Ovary (tissue), 9 donors: ENCODE measurements around the gene HCFC2. TPM values are rescaled to one million over a fixed set of nuclear protein-coding genes. Genes with fewer than 3 reads are reported as not detected.

Experiments used
- DNase-seq, 5 donors: peaks; one replicate each; pipeline ENCODE4 v3.0.0-alpha.2; 2019 to 2020
- H3K27ac ChIP-seq, 2 donors: fragments of 200-600 bp; one replicate each; pipeline versions ENCODE4 v1.5.1 to v1.8.0; 2019 to 2022
- H3K27me3 ChIP-seq: fragments of 200-600 bp; one replicate; pipeline ENCODE4 v1.8.0; 2022
- H3K36me3 ChIP-seq: fragments of 200-600 bp; sonication (generic); one replicate; pipeline ENCODE4 v1.5.1; 2019
- H3K4me1 ChIP-seq: one replicate; pipeline ENCODE4 v1.8.1; 2013; ENCODE audit warnings: mild to moderate bottlenecking, moderate library complexity; ENCODE audit not compliant: insufficient read depth
- H3K4me3 ChIP-seq: fragments of 200-600 bp; sonication (generic); one replicate; pipeline ENCODE4 v1.5.1; 2017
- H3K9me3 ChIP-seq, 2 donors: fragments of 200-600 bp in 1 of 2; sonication (generic) in 1 of 2; one replicate each; pipeline versions ENCODE4 v1.5.1 to v1.8.1; 2013 to 2019; ENCODE audit warnings: mild to moderate bottlenecking in 1 of 2, moderate library complexity in 1 of 2
- CTCF ChIP-seq, 3 donors: fragments of 450-650 bp in 2 of 3; fragments of 200-600 bp in 1 of 3; IDR thresholded peaks; one replicate each; pipeline versions ENCODE4 v1.5.1 to v1.8.0; 2016 to 2022; ENCODE audit warnings: antibody characterized with exemption in 3 of 3, mild to moderate bottlenecking in 1 of 3
- EP300 ChIP-seq: sonication (generic); formaldehyde crosslinking; IDR thresholded peaks from one replicate; pipeline ENCODE4 v1.6.1; 2017; ENCODE audit warnings: antibody characterized with exemption
- POLR2A ChIP-seq: fragments of 450-650 bp; IDR thresholded peaks from one replicate; pipeline ENCODE4 v1.6.1; 2017; ENCODE audit warnings: antibody characterized with exemption, mild to moderate bottlenecking, moderate library complexity
- WGBS, 3 donors: extraction: QIAGEN DNeasy Blood & Tissue Kit in 1 of 3; methylation state at CpG; one replicate each; pipeline versions ENCODE4 v1.1.5 to v1.1.7; 2013 to 2017; 5-methylcytosine and 5-hydroxymethylcytosine counted together
- intact Hi-C, 4 donors: fragments of 100-400 bp; cut with DNase I; formaldehyde crosslinking; loops; one replicate each; pipeline versions ENCODE4 v1.11.0 to v1.15.1; 2022 to 2023
- polyA plus RNA-seq, 2 donors: library from polyadenylated mRNA; stranded (reverse); fragments of 200-250 nt in 1 of 2; fragments of 350-450 nt in 1 of 2; fragmentation: Illumina TruSeq in 1 of 2; extraction: RNeasy Lipid Tissue Mini Kit (QIAGEN cat#74804) in 1 of 2; gene quantifications; one replicate each; pipeline ENCODE4 v1.2.3, GENCODE V29; 2013 to 2014
- total RNA-seq, 7 donors: library from RNA; depleted of rRNA in 2 of 7; stranded (reverse); fragments of >200 nt in 2 of 7; fragmentation: NEBNext Ultra II Directional in 3 of 7; extraction: Animal tissue kit (Norgen Biotek cat#: 25700) in 3 of 7; gene quantifications; one replicate each; pipeline versions ENCODE4 v1.1.0 to v1.2.4, GENCODE V29; 2016 to 2023
- donor health status: DM: no; HTN: no; CAD: no; lungs with moderate emphysema.
- donor health status: DM: no; HTN: no; CAD: no.
- donor health status: Bipolar disorder and iron deficiency.
- donor health status: DM: yes; HTN: yes; CAD: no.
- donor health status: DM: no; HTN: no; CAD: no.
- donor health status: DM: yes; HTN: yes; CAD: no.

HCFC2 gene
- total and polyA plus RNA-seq, 9 donors, result 8.8 to 24.6 (median 20.7) TPM

DNA sequence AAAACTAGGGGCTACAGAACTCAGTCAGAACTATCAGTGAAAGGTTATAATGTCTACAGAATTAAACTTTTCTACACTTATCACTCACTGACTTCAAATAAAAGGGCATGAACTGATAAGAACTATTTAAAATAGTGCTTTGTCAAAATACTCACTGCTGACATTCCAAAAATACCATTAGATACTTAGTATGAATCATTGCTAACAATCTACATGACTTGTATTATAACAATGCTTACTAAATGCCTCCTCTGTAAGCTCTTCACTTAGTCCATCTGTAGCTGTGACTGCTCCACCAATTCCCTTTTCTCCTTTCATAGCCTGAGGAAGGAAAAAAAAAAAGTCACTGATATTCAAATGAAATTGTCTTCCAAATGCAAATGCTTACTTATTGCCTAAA lies 56.7 kb downstream of the HCFC2 start:
- Histone ChIP-seq H3K27me3 (no peaks in the 10 kb centered on the region), H3K9me3 (no peaks in the 10 kb centered on the region), H3K27ac (no peak overlapping the region), H3K4me3 (no peak overlapping the region), H3K36me3 (no peaks in the 10 kb centered on the region), H3K4me1 (no peaks in the 10 kb centered on the region)
- no peak for DNase-seq
- no peak for TF ChIP-seq EP300
- no peak for TF ChIP-seq POLR2A
- TF ChIP-seq CTCF (IDR thresholded peaks at IDR 0.05), result no peak
- intact Hi-C loops, result no loop called here

DNA sequence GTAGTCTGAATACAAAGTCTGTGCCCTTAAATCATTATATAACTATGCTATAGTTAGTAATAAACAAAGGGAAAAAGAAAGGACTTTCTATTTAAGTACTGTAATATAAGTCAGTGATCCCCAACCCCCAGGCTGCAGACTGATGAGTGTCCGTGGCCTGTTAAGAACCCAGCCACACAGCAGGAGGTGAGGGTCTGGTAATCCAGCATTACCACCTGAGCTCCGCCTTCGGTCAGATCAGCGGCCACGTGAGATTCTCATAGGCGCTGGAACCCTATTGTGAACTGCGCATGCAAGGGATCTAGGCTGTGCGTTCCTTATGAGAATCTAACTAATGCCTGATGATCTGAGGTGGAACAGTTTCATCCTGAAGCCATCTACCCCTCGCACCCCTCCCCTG lies 58.0 kb downstream of the HCFC2 start:
- 89 to 98% (median 93%) methylated on average over 9 of the region's 9 CpGs for WGBS, 3 donors
- intact Hi-C loops, result no loop called here
- TF ChIP-seq EP300 (no peak), CTCF (IDR thresholded peaks at IDR 0.05) (no peak), POLR2A (no peak)
- Histone ChIP-seq H3K27ac (no peak overlapping the region), H3K9me3 (no peaks in the 10 kb centered on the region), H3K4me3 (no peak overlapping the region), H3K27me3 (no peaks in the 10 kb centered on the region), H3K36me3 (no peaks in the 10 kb centered on the region), H3K4me1 (no peaks in the 10 kb centered on the region)
- no peak for DNase-seq

GRCh38 chr12:104126548-104126947 lies 62.2 kb downstream of the HCFC2 start:
- WGBS, 3 donors, result 91 to 93% (median 92%) methylated on average over 3 of the region's 3 CpGs
- H3K36me3 ChIP-seq, result no peaks in the 10 kb centered on the region

DNA sequence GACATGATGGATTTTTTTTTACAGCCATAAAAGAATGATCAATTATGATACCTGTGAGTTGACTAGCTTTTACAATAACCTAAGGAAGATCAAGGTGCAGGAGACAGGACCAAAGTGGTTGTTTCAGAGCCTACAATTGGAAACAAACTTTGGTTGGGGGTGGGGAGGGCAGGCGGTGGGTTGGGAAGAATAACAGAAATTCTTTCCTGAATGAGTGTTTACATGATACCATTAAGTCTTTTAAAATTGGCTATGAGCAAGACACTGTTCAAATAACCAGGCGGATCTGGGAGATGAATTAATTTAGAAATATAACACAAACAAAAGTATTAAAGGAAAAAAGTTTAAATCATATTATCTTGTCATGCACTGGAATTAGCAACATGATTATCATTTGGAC lies 66.4 kb downstream of the HCFC2 start:
- DNase-seq, result no peak
- Histone ChIP-seq H3K9me3 (no peaks in the 10 kb centered on the region), H3K27ac (no peak overlapping the region), H3K36me3 (no peaks in the 10 kb centered on the region), H3K4me3 (no peak overlapping the region), H3K4me1 (peaks cover 8% of the 10 kb centered on the region), H3K27me3 (no peaks in the 10 kb centered on the region)
- no peak for TF ChIP-seq POLR2A
- TF ChIP-seq EP300, result no peak
- no peak for TF ChIP-seq CTCF (IDR thresholded peaks at IDR 0.05)
- intact Hi-C loops, result no loop called here
- 23 to 33% (median 29%) methylated on average over 2 of the region's 2 CpGs for WGBS, 3 donors

More at GRCh38 chr12:104126548-104126947, 62.2 kb downstream of the HCFC2 start:
- Histone ChIP-seq H3K27me3 (no peaks in the 10 kb centered on the region), H3K4me3 (no peak overlapping the region), H3K4me1 (peaks cover 3% of the 10 kb centered on the region), H3K9me3 (no peaks in the 10 kb centered on the region), H3K27ac (no peak overlapping the region)
- DNase-seq, result no peak
- intact Hi-C loops, result no loop called here
- no peak for TF ChIP-seq EP300
- TF ChIP-seq POLR2A, result no peak

DNA sequence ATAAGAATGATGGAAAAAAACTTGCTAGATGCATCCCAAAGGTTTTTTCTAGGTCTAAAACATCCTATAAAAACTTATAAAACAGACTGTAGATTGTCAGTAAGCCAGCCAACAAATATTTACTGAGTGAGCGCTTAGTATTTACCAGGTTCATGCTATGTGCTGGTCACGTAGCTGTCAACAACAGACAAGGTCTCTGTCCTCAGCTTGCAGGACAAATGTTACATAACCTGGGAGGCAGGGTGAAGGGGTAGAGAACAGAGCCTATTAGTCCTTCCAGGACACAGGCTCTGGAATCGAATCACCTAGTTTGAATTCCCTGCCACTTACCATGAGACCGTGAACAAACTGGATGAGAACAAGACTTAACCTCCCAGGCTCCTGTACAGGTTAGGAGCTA lies 67.3 kb downstream of the HCFC2 start:
- TF ChIP-seq POLR2A (no peak), EP300 (no peak), CTCF (IDR thresholded peaks at IDR 0.05) (no peak)
- no peaks in the 10 kb centered on the region for H3K36me3 ChIP-seq
- no peak overlapping the region for H3K4me3 ChIP-seq
- H3K9me3 ChIP-seq, result no peaks in the 10 kb centered on the region
- 95 to 96% (median 95%) methylated on average over 4 of the region's 4 CpGs for WGBS, 3 donors
- H3K27me3 ChIP-seq, result no peaks in the 10 kb centered on the region
- no peak overlapping the region for H3K27ac ChIP-seq
- DNase-seq, result no peak
- intact Hi-C loops, result no loop called here
- H3K4me1 ChIP-seq, result peaks cover 8% of the 10 kb centered on the region
